A549 treated with Hydrocortisone at 1 μM for 4 hours (cell line): Measurements from ENCODE around the gene TMEM215. TPM values are rescaled to one million over a fixed set of nuclear protein-coding genes. Genes with fewer than 3 reads are reported as not detected.

ENCODE experiments used
- total RNA-seq: library from RNA; stranded (reverse); fragments of 200-300 nt; extraction: Qiagen RNA extraction; gene quantifications from 5 replicates; pipeline ENCODE4 v1.2.3, GENCODE V29; 2022

The TMEM215 gene, protein sequence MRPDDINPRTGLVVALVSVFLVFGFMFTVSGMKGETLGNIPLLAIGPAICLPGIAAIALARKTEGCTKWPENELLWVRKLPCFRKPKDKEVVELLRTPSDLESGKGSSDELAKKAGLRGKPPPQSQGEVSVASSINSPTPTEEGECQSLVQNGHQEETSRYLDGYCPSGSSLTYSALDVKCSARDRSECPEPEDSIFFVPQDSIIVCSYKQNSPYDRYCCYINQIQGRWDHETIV
- 0.02 TPM in 1 of 5 replicates, not detected in the others for total RNA-seq

DNA sequence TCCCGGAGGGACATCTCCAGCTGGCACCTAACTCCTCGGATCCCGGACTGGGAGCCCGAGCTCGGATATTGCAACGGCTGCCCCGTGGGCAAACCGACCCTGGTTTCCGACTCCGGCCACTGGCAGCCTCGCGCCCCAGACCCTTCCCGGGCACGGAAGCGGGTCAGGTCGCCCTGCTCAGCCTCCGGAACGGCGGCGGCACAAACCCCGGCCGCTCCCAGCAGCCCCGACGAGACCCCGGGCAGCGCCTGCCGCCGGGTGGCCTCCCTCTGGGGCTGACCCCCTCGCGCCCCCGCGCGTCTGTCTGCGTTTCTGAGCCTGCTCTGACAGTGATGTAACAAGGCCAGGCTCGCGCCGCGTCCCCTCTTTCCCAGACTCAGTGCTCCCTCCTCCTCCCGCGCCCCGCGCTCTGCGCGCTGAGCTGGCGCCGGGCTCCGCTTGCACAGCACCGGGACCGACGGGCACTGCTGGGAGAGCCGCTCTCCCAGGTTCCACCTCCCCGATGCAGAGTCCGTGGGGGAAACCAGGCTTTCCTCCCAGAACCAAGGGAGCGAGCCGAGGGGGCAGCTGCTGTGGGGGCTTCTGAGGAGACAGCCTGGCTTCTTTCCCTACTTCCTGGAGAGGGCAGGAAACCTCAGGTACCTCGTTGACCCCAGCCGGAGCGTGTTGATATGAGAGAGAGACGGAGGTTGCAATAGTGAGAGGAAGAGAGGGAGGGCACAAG, at the start of gene TMEM215:
Gene TMEM215, plus strand, starts transcription at position 373 of the 724 bp plus-strand sequence. CDS start 644 bp downstream, outside the sequence.

Other genes with a start within 250 kb of the TMEM215 start
- 10.7 to 16.1 TPM (median 13.3 TPM) in 5 replicates for gene SMIM27, start 231.2 kb upstream of the TMEM215 start, total RNA-seq
- 10.0 to 15.8 TPM (median 11.4 TPM) in 5 replicates for gene TOPORS, start 231.0 kb upstream of the TMEM215 start, total RNA-seq
- 102 to 119 TPM (median 107 TPM) in 5 replicates for gene NDUFB6, start 210.4 kb upstream of the TMEM215 start, total RNA-seq
- 0.01 TPM in 1 of 5 replicates, not detected in the others for gene TAF1L, start 147.9 kb upstream of the TMEM215 start, total RNA-seq
- 37.2 to 51.1 TPM (median 39.9 TPM) in 5 replicates for gene APTX, start 218.1 kb downstream of the TMEM215 start, total RNA-seq
- gene DNAJA1, start 241.7 kb downstream of the TMEM215 start, total RNA-seq = 206 to 290 TPM (median 238 TPM) in 5 replicates